RWPE2 (cell line): Measurements from ENCODE around the gene OSBPL3.

Experiments used
- ATAC-seq: fragments of 200-7000 bp; cut with Tn5 transposase; 3 replicates; pipeline ENCODE4 v1.9.1; 2021; ENCODE audit warnings: low read depth
- DNase-seq: peaks from one replicate; pipeline ENCODE4 v3.0.0-alpha.2; 2020; ENCODE audit warnings: low spot score
- H3K27ac ChIP-seq: fragments of 450-650 bp; 2 replicates; pipeline ENCODE4 v1.5.1; 2017; ENCODE audit warnings: mild to moderate bottlenecking; ENCODE audit not compliant: poor library complexity, severe bottlenecking
- H3K27me3 ChIP-seq: fragments of 250-450 bp; sonication (Bioruptor Pico); 2 replicates; pipeline ENCODE4 v1.5.1; 2021; ENCODE audit warnings: mild to moderate bottlenecking, moderate library complexity; ENCODE audit not compliant: insufficient read depth, poor library complexity, severe bottlenecking
- H3K36me3 ChIP-seq: fragments of 250-450 bp; sonication (Bioruptor Pico); 2 replicates; pipeline ENCODE4 v1.5.1; 2020; ENCODE audit warnings: low read depth, mild to moderate bottlenecking, moderate library complexity
- H3K4me1 ChIP-seq: fragments of 250-450 bp; sonication (Bioruptor Pico); 2 replicates; pipeline ENCODE4 v1.5.1; 2021; ENCODE audit warnings: mild to moderate bottlenecking, moderate library complexity; ENCODE audit not compliant: insufficient read depth, poor library complexity, severe bottlenecking
- H3K4me3 ChIP-seq: fragments of 250-450 bp; sonication (Bioruptor Pico); 2 replicates; pipeline ENCODE4 v1.5.1; 2021; ENCODE audit warnings: mild to moderate bottlenecking, moderate library complexity; ENCODE audit not compliant: severe bottlenecking
- H3K9me3 ChIP-seq: fragments of 250-450 bp; sonication (Bioruptor Pico); 2 replicates; pipeline ENCODE4 v1.5.1; 2021; ENCODE audit warnings: mild to moderate bottlenecking, moderate library complexity; ENCODE audit not compliant: severe bottlenecking
- TF ChIP-seq, protein P1 (sequence below): fragments of 450-650 bp; IDR thresholded peaks from one replicate; pipeline ENCODE4 v1.5.1; 2017; ENCODE audit warnings: mild to moderate bottlenecking, moderate library complexity; ENCODE audit not compliant: poor library complexity, severe bottlenecking

The OSBPL3 gene

DNA sequence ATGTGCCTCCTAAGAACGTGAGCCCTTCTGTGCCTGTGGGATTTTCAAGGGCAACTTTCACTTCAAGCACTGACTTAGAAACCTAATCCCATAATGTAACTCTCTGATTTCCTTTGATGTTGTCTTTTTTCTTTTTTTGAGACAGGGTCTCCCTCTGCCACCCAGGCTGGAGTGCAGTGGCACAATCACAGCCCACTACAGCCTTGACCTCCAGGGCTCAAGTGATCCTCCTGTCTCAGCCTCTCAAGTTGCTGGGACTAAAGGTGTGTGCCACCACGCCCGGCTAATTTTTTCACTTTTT is 158.3 kb downstream of the OSBPL3 start:
- DNase-seq (no peak), ATAC-seq (no peak)
- H3K27me3 ChIP-seq: no peaks in the 10 kb centered on the region
- no peak overlapping the region for H3K4me3 ChIP-seq
- peak overlapping the region; percentile 97 for H3K27ac ChIP-seq
- peaks cover 43% of the 10 kb centered on the region for H3K4me1 ChIP-seq
- no peaks in the 10 kb centered on the region for H3K9me3 ChIP-seq
- TF ChIP-seq, protein P1, sequence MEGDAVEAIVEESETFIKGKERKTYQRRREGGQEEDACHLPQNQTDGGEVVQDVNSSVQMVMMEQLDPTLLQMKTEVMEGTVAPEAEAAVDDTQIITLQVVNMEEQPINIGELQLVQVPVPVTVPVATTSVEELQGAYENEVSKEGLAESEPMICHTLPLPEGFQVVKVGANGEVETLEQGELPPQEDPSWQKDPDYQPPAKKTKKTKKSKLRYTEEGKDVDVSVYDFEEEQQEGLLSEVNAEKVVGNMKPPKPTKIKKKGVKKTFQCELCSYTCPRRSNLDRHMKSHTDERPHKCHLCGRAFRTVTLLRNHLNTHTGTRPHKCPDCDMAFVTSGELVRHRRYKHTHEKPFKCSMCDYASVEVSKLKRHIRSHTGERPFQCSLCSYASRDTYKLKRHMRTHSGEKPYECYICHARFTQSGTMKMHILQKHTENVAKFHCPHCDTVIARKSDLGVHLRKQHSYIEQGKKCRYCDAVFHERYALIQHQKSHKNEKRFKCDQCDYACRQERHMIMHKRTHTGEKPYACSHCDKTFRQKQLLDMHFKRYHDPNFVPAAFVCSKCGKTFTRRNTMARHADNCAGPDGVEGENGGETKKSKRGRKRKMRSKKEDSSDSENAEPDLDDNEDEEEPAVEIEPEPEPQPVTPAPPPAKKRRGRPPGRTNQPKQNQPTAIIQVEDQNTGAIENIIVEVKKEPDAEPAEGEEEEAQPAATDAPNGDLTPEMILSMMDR: no peak
- peaks cover 44% of the 10 kb centered on the region for H3K36me3 ChIP-seq

DNA sequence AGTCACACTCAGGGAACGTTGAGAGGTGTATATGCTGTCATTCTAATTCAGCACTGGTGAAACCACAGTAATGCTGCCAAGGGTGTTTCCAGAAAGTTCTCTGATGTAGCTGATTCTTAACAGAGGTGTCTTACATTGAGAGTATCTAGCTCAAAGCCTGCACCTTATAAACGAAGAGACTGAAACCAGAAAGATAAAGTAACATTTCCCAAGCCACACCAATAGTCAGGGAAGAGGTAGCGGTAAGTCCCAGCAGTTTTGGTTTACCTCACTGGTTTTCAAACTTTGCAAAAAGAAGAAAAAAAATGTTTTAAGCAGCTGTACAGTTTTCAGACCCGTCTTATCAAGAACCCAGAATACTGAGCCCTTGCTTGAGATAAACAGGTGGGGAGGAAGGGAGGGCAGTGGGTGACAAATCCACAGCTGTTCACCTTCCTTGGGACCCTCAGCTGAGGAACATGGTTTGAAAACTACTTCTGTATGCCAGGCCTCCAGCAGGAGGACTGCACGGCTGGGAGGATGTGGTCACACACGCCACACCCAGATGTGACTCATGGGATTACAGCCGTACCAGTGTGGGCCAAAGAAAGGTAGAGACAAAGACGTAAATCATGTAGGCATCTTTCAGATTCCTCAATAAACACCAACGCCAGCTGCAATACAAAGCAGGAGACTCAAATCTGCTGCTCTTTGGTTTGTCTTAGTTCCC is 158.8 kb downstream of the OSBPL3 start:
- Histone ChIP-seq H3K36me3 (peaks cover 50% of the 10 kb centered on the region), H3K4me1 (peaks cover 38% of the 10 kb centered on the region), H3K27ac (peak overlapping the region; percentile 97), H3K9me3 (no peaks in the 10 kb centered on the region), H3K27me3 (no peaks in the 10 kb centered on the region), H3K4me3 (no peak overlapping the region)
- ATAC-seq (peak; percentile 80), DNase-seq (peak; percentile 94)
- TF ChIP-seq, protein P1: no peak

DNA sequence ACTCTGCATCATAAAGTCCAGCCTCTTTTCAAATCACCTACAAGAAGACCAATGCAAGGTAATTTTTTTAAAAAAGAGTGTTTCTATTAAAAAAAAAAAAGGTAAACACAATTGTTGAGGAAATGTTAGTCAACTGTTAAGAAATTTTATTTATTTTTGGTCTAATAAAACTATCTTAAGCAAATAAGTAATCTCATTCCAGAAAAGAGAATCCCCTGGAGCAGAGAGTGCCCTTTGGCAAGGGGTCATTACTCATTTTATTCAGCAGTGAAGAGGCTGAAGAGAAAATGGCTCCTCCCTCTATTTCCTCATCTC is 159.3 kb downstream of the OSBPL3 start:
- no peak for DNase-seq
- ATAC-seq: no peak; the same call in 2 of the 3 replicates
- TF ChIP-seq, protein P1: no peak
- Histone ChIP-seq H3K36me3 (peaks cover 51% of the 10 kb centered on the region), H3K27ac (peak overlapping the region; percentile 97), H3K27me3 (no peaks in the 10 kb centered on the region), H3K4me1 (peaks cover 33% of the 10 kb centered on the region), H3K9me3 (no peaks in the 10 kb centered on the region), H3K4me3 (no peak overlapping the region)

DNA sequence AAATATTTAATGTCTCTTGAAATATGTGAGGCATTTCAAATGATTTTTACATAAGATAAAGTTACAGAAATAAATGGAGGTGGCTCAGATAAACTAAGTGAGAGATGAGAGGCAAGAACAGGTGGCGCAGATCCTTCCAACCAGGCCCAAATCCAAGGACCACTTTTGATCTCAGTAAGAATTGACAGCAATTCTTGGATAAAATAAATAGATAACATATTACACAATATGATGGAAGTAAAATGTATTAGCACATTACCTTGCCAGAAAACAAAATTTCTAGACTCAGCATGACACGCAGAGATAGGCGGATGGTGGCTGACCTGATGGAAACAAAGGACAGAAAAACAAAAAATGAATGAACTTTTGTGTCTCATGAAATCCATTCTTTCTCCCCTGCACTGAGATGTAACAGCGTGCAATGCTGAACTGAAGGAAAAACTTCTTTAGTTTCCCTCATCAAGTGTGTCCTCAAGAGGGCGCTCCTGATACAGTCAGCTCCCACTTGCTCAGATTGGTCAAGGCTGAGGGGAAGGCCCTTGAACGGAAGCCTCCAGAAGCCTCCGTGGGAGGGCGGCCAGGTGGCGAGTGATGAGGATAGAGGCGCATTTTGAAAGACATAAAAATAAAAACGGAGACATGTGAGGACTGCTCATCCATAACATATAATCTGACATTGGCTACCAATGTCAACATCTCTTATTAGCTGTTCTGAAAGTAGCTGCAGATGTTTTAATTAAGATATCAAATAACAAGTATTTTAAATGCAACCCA is 159.9 kb downstream of the OSBPL3 start:
- peak overlapping the region; percentile 97 for H3K27ac ChIP-seq
- H3K9me3 ChIP-seq: no peaks in the 10 kb centered on the region
- no peaks in the 10 kb centered on the region for H3K27me3 ChIP-seq
- ATAC-seq (peak; percentile 59), DNase-seq (peak; percentile 83)
- H3K4me1 ChIP-seq: peaks cover 27% of the 10 kb centered on the region
- H3K4me3 ChIP-seq: no peak overlapping the region
- TF ChIP-seq, protein P1: peak; percentile 96
- peaks cover 52% of the 10 kb centered on the region for H3K36me3 ChIP-seq

DNA sequence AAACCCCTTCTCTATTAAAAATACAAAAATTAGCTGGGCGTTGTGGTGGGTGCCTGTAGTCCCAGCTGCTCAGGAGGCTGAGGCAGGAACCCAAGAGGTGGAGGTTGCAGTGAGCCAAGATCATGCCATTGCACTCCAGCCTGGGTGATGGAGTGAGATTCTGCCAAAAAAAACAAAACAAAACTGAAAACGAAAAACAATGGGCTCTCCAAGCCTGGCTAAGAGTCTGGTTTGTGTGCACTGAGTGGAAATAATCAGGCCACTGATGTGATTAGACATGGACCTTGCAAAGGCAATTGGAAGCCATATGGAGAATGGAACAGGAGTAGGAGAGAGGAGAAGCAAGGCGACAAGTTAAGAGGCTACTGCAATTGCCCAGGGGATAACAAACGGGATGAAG is 162.6 kb downstream of the OSBPL3 start:
- Histone ChIP-seq H3K4me1 (peaks cover 24% of the 10 kb centered on the region), H3K9me3 (no peaks in the 10 kb centered on the region), H3K36me3 (peaks cover 50% of the 10 kb centered on the region), H3K27me3 (no peaks in the 10 kb centered on the region), H3K27ac (no peak overlapping the region), H3K4me3 (no peak overlapping the region)
- TF ChIP-seq, protein P1: no peak
- ATAC-seq (no peak), DNase-seq (no peak)
